Mesenteric fat pad (tissue), 1 donor: ENCODE results near the gene MIDN. TPM values are rescaled to one million over a fixed set of nuclear protein-coding genes. Genes with fewer than 3 reads are reported as not detected.

ENCODE experiments used
- DNase-seq: peaks from one replicate; pipeline ENCODE4 v3.0.0-alpha.2; 2020; ENCODE audit warnings: low spot score
- total RNA-seq: library from RNA; stranded (reverse); fragmentation: NEBNext Ultra II Directional; extraction: Animal tissue kit (Norgen Biotek cat#: 25700); gene quantifications from one replicate; pipeline ENCODE4 v1.2.1, GENCODE V29; 2021
- donor health status: DM: yes; HTN: yes; CAD: no.

The MIDN gene
- total RNA-seq, 1 donor from 2014 or later: 156 TPM

DNA sequence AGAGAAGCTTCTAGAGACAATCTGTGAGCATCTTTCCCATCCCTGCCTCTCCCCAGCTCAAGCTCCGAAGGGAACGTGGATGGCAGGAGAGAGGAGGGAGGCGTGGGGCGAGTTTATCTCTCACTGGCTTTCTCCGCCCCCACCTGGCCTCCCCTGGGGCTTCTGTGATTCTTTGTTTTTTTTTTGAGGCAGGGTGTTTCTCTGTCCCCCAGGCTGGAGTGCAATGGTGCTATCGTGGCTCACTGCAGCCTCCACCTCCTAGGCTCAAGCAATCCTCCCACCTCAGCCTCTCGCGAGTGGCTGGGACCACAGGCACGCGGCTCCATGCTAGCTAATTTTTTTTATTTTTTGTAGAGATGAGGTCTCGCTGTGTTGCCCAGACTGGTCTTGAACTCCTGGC lies 60.3 kb downstream of the MIDN start:
- DNase-seq: no peak

Other genes starting within 250 kb of the MIDN start
- gene GRIN3B, start 248.2 kb upstream of the MIDN start, total RNA-seq: 0.16 TPM
- 143 TPM for gene TMEM259, start 227.5 kb upstream of the MIDN start, total RNA-seq
- gene RNU6-2, start 227.1 kb upstream of the MIDN start, total RNA-seq: not detected
- 124 TPM for gene CNN2, start 222.0 kb upstream of the MIDN start, total RNA-seq
- gene ABCA7, start 208.5 kb upstream of the MIDN start, total RNA-seq: 19.9 TPM
- 25.5 TPM for gene ARHGAP45, start 181.4 kb upstream of the MIDN start, total RNA-seq
- 205 TPM for gene POLR2E, start 153.2 kb upstream of the MIDN start, total RNA-seq
- 920 TPM for gene GPX4, start 144.6 kb upstream of the MIDN start, total RNA-seq
- gene SBNO2, start 74.3 kb upstream of the MIDN start, total RNA-seq: 139 TPM
- 60.8 TPM for gene STK11, start 42.8 kb upstream of the MIDN start, total RNA-seq
- gene CBARP, start 10.6 kb upstream of the MIDN start, total RNA-seq: 6.2 TPM
- 189 TPM for gene ATP5F1D, start 6.8 kb upstream of the MIDN start, total RNA-seq
- 243 TPM for gene CIRBP, start 20.7 kb downstream of the MIDN start, total RNA-seq
- gene FAM174C, start 26.9 kb downstream of the MIDN start, total RNA-seq: 53.2 TPM
- not detected for gene EFNA2, start 37.3 kb downstream of the MIDN start, total RNA-seq
- 75.3 TPM for gene NDUFS7, start 135.3 kb downstream of the MIDN start, total RNA-seq
- 8.4 TPM for gene GAMT, start 153.0 kb downstream of the MIDN start, total RNA-seq
- gene DAZAP1, start 159.0 kb downstream of the MIDN start, total RNA-seq: 110 TPM
- gene RPS15, start 189.8 kb downstream of the MIDN start, total RNA-seq: 909 TPM
- gene APC2, start 201.5 kb downstream of the MIDN start, total RNA-seq: 0.10 TPM
- 21.6 TPM for gene C19orf25, start 230.6 kb downstream of the MIDN start, total RNA-seq
- 0.96 TPM for gene PCSK4, start 241.8 kb downstream of the MIDN start, total RNA-seq
- gene REEP6, start 242.6 kb downstream of the MIDN start, total RNA-seq: 7.4 TPM